HFF-Myc (cell line): ENCODE data around the gene SEMA6A.

Source experiments
- DNase-seq: peaks from one replicate; pipeline ENCODE4 v3.0.0-alpha.2; 2011; ENCODE audit warnings: low read depth; ENCODE audit errors: extremely low read depth
- H3K4me3 ChIP-seq: replicated peaks from 2 replicates; pipeline ENCODE4 v1.5.1; 2011; ENCODE audit warnings: low read depth, mild to moderate bottlenecking, control low read depth, low read length
- TF ChIP-seq, protein P1 (sequence below): IDR thresholded peaks from 2 replicates; pipeline ENCODE4 v1.5.1; 2012; ENCODE audit warnings: mild to moderate bottlenecking, low read depth, low read length, control low read depth; ENCODE audit errors: missing control alignments

Gene SEMA6A

GRCh38 chr5:116593340-116593739 lies 18.7 kb upstream of the SEMA6A start:
- H3K4me3 ChIP-seq, result no peak overlapping the region
- DNase-seq, result no peak
- TF ChIP-seq, protein P1, sequence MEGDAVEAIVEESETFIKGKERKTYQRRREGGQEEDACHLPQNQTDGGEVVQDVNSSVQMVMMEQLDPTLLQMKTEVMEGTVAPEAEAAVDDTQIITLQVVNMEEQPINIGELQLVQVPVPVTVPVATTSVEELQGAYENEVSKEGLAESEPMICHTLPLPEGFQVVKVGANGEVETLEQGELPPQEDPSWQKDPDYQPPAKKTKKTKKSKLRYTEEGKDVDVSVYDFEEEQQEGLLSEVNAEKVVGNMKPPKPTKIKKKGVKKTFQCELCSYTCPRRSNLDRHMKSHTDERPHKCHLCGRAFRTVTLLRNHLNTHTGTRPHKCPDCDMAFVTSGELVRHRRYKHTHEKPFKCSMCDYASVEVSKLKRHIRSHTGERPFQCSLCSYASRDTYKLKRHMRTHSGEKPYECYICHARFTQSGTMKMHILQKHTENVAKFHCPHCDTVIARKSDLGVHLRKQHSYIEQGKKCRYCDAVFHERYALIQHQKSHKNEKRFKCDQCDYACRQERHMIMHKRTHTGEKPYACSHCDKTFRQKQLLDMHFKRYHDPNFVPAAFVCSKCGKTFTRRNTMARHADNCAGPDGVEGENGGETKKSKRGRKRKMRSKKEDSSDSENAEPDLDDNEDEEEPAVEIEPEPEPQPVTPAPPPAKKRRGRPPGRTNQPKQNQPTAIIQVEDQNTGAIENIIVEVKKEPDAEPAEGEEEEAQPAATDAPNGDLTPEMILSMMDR, result no peak

- TF ChIP-seq, protein P1, result no peak
- no peak overlapping the region for H3K4me3 ChIP-seq
- DNase-seq, result no peak
Measured at GRCh38 chr5:116585227-116585626, 10.6 kb upstream of the SEMA6A start.

DNA sequence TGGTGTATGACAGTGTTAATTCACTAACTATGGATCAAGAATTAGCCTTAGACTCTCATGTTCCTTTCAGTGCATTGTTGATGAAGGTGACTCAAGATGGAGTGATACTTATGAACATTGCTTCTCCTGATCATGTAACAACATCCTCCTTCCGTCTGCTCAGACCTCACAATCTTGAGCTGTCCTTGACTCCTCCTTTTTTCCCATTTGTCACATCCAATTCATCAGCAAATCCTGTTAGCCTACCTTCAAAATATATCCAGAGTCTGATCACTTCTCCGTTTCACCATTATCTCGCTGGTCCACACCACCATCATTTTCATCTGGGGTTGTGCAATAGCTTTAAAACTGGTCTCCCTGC lies 9.2 kb upstream of the SEMA6A start:
- H3K4me3 ChIP-seq, result no peak overlapping the region
- no peak for DNase-seq
- TF ChIP-seq, protein P1, result no peak

- TF ChIP-seq, protein P1, result no peak
- H3K4me3 ChIP-seq, result no peak overlapping the region
- no peak for DNase-seq
Measured at GRCh38 chr5:116583085-116583861, 8.7 kb upstream of the SEMA6A start.

- H3K4me3 ChIP-seq, result no peak overlapping the region
- TF ChIP-seq, protein P1, result no peak
- DNase-seq, result no peak
Measured at GRCh38 chr5:116581910-116582309, 7.3 kb upstream of the SEMA6A start.

GRCh38 chr5:116579144-116579543 lies 4.5 kb upstream of the SEMA6A start:
- no peak overlapping the region for H3K4me3 ChIP-seq
- TF ChIP-seq, protein P1, result no peak
- no peak for DNase-seq

DNA sequence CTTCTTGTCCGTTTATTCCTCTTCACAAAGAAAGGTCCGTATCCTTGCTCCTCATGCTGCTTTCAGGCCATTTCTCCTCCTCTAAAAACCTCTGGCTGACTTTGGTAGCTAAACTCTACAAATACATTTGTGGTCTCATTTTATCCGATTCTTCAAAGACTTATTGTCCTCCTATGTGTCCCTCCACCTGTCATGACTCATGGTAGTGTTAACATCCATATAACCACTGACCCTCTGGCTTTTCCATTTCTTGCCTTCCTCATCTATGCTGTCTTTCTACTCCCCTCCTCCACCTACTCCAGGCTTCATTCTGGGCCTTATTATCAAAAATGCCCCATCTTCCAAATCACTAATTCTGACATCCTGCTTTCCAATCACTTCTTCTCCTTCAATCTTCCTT lies 4.1 kb upstream of the SEMA6A start:
- no peak for DNase-seq
- TF ChIP-seq, protein P1, result no peak
- H3K4me3 ChIP-seq, result no peak overlapping the region
